ENCODE results near the gene FBXL5.

The FBXL5 gene, protein sequence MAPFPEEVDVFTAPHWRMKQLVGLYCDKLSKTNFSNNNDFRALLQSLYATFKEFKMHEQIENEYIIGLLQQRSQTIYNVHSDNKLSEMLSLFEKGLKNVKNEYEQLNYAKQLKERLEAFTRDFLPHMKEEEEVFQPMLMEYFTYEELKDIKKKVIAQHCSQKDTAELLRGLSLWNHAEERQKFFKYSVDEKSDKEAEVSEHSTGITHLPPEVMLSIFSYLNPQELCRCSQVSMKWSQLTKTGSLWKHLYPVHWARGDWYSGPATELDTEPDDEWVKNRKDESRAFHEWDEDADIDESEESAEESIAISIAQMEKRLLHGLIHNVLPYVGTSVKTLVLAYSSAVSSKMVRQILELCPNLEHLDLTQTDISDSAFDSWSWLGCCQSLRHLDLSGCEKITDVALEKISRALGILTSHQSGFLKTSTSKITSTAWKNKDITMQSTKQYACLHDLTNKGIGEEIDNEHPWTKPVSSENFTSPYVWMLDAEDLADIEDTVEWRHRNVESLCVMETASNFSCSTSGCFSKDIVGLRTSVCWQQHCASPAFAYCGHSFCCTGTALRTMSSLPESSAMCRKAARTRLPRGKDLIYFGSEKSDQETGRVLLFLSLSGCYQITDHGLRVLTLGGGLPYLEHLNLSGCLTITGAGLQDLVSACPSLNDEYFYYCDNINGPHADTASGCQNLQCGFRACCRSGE

GRCh38 chr4:15655223-15656037 is at the start of gene FBXL5:
Gene FBXL5 (minus strand): TSS chr4:15655357. CDS start chr4:15655287, 70 bp downstream.
- H3K4me1 ChIP-seq (ENCODE audit: control insufficient read depth, insufficient read depth, low read length) = no peaks in the 10 kb centered on the region
- no peaks in the 10 kb centered on the region for H3K9me3 ChIP-seq (ENCODE audit: control insufficient read depth, insufficient read depth, low read length)
- no peaks in the 10 kb centered on the region for H3K27me3 ChIP-seq (ENCODE audit: control insufficient read depth, insufficient read depth, low read length)
- H3K36me3 ChIP-seq (ENCODE audit: control insufficient read depth, insufficient read depth, low read length) = no peaks in the 10 kb centered on the region
- peak within 1 kb of the TSS; percentile 95 for H3K4me3 ChIP-seq (ENCODE audit: low read length)
- DNase-seq (ENCODE audit: low read depth, low spot score) = no peak
- no peak within 1 kb of the TSS for H3K27ac ChIP-seq (ENCODE audit: low read length)
- no CpG with 5 or more reads among the region's 85 CpGs for WGBS (ENCODE audit: insufficient coverage, insufficient read length)

DNA sequence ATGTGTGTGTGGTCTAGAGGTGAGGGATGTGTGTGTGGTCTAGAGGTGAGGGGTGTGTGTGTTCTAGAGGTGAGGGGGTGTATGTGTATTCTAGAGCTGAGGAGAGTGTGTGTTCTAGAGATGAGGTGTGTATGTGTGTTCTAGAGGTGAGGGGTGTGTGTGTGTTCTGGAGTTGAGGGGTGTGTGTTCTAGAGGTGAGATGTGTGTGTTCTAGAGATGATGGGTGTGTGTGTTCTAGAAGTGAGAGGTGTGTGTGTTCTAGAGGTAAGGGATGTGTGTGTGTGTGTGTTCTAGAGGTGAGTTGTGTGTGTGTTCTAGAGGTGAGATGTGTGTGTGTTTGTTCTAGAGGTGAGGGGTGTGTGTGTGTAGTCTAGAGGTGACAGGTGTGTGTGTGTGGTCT is 49.0 kb upstream of the FBXL5 start:
- Histone ChIP-seq H3K27me3 (ENCODE audit: control insufficient read depth, insufficient read depth, low read length) (no peaks in the 10 kb centered on the region), H3K36me3 (ENCODE audit: control insufficient read depth, insufficient read depth, low read length) (no peaks in the 10 kb centered on the region), H3K27ac (ENCODE audit: low read length) (no peak overlapping the region), H3K9me3 (ENCODE audit: control insufficient read depth, insufficient read depth, low read length) (no peaks in the 10 kb centered on the region), H3K4me1 (ENCODE audit: control insufficient read depth, insufficient read depth, low read length) (no peaks in the 10 kb centered on the region), H3K4me3 (ENCODE audit: low read length) (no peak overlapping the region)
- no peak for DNase-seq (ENCODE audit: low read depth, low spot score)

DNA sequence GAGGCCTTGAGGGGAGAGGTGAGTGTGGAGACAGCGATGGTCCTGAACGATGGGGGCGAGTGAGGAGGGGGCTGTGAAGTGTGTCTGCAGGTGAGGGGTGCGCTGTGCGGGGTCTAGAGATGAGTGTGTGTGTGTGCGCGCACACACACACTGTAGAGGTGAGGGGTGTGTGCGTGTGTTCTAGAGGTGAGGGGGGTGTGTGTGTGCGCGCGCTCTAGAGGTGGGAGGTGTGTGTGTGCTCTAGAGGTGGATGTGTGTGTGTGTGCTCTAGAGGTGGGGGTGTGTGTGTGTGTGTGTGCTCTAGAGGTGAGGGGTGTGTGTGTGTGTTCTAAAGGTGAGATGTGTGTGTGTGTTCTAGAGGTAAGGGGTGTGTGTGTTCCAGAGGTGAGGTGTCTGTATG is 48.3 kb upstream of the FBXL5 start:
- Histone ChIP-seq H3K36me3 (ENCODE audit: control insufficient read depth, insufficient read depth, low read length) (no peaks in the 10 kb centered on the region), H3K27ac (ENCODE audit: low read length) (no peak overlapping the region), H3K9me3 (ENCODE audit: control insufficient read depth, insufficient read depth, low read length) (no peaks in the 10 kb centered on the region), H3K4me1 (ENCODE audit: control insufficient read depth, insufficient read depth, low read length) (no peaks in the 10 kb centered on the region), H3K27me3 (ENCODE audit: control insufficient read depth, insufficient read depth, low read length) (no peaks in the 10 kb centered on the region), H3K4me3 (ENCODE audit: low read length) (peak overlapping the region; percentile 52; the same call in 1 of the 2 replicates)
- no peak for DNase-seq (ENCODE audit: low read depth, low spot score)
- no CpG with 5 or more reads among the region's 11 CpGs for WGBS (ENCODE audit: insufficient coverage, insufficient read length)

DNA sequence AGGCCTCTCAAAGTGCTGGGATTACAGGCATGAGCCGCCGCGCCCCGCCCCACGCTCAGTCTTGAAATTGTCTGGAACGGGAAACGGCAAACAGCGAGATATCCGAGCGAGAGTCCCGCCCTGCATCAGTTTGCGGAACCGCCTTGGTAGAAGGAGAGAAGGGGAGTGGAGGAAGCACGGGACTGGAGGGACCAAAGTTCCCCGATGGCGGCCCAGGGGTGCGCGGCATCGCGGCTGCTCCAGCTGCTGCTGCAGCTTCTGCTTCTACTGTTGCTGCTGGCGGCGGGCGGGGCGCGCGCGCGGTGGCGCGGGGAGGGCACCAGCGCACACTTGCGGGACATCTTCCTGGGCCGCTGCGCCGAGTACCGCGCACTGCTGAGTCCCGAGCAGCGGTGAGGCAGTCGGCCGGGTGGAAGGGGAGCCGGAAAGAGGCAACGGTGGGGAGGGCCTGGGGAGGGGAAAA is 47.8 kb upstream of the FBXL5 start, which contains the start of gene BST1:
TSS of gene BST1 (plus strand) at position 125 of the 463 bp plus-strand sequence. CDS start at position 205, 80 bp downstream.
- peak within 1 kb of the TSS; percentile 52; the same call in 1 of the 2 replicates for H3K4me3 ChIP-seq (ENCODE audit: low read length)
- no peaks in the 10 kb centered on the region for H3K4me1 ChIP-seq (ENCODE audit: control insufficient read depth, insufficient read depth, low read length)
- no peaks in the 10 kb centered on the region for H3K27me3 ChIP-seq (ENCODE audit: control insufficient read depth, insufficient read depth, low read length)
- DNase-seq (ENCODE audit: low read depth, low spot score) = no peak
- no CpG with 5 or more reads among the region's 43 CpGs for WGBS (ENCODE audit: insufficient coverage, insufficient read length)
- H3K36me3 ChIP-seq (ENCODE audit: control insufficient read depth, insufficient read depth, low read length) = no peaks in the 10 kb centered on the region
- H3K9me3 ChIP-seq (ENCODE audit: control insufficient read depth, insufficient read depth, low read length) = no peaks in the 10 kb centered on the region
- H3K27ac ChIP-seq (ENCODE audit: low read length) = no peak within 1 kb of the TSS

DNA sequence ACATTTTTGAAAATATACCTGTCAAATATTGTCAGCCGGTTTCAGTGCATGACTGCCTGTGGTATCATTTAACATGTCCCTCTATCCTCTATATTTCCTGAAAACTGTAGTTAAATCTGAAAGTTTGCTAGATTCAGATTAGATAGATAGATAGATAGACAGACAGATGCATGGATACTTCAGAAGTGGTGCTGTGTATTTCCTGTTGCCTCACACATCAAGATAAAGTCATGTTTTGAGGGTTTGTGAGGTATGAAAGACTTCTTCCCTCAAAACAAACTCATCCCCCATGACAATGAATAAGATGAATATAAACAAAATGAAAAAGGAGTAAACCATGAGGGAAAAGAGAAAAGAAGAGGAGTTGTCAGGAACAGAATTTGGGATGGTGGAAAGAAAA is 41.7 kb upstream of the FBXL5 start:
- Histone ChIP-seq H3K36me3 (ENCODE audit: control insufficient read depth, insufficient read depth, low read length) (no peaks in the 10 kb centered on the region), H3K27ac (ENCODE audit: low read length) (no peak overlapping the region), H3K4me3 (ENCODE audit: low read length) (no peak overlapping the region), H3K4me1 (ENCODE audit: control insufficient read depth, insufficient read depth, low read length) (0 out of 2 replicates have a peak, but pooled peaks cover 2% of the 10 kb centered on the region), H3K9me3 (ENCODE audit: control insufficient read depth, insufficient read depth, low read length) (no peaks in the 10 kb centered on the region), H3K27me3 (ENCODE audit: control insufficient read depth, insufficient read depth, low read length) (no peaks in the 10 kb centered on the region)
- DNase-seq (ENCODE audit: low read depth, low spot score) = no peak
- no CpG with 5 or more reads among the region's 1 CpG for WGBS (ENCODE audit: insufficient coverage, insufficient read length)

DNA sequence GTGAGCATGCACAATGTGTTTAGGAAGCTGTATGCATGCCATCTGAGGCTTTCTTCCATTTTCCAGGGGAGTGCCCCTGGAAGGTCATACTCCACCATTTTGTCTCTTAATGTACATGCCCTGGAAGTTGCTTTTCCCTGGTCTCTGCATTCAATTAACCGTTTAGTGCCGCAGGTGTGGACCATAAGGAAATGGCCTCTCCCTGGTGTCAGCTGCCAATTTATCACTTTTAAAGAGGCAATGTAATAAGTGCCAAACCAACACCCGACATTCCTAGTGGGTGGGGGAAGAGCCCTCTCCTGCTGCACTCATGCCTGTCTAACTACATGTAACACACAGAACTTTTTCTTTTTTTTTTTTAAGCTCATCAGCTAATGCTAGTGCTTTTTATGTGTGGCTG is 40.6 kb upstream of the FBXL5 start:
- Histone ChIP-seq H3K27ac (ENCODE audit: low read length) (no peak overlapping the region), H3K4me3 (ENCODE audit: low read length) (no peak overlapping the region), H3K4me1 (ENCODE audit: control insufficient read depth, insufficient read depth, low read length) (peaks cover 2% of the 10 kb centered on the region; the same call in 1 of the 2 replicates), H3K36me3 (ENCODE audit: control insufficient read depth, insufficient read depth, low read length) (no peaks in the 10 kb centered on the region), H3K27me3 (ENCODE audit: control insufficient read depth, insufficient read depth, low read length) (no peaks in the 10 kb centered on the region), H3K9me3 (ENCODE audit: control insufficient read depth, insufficient read depth, low read length) (no peaks in the 10 kb centered on the region)
- no peak for DNase-seq (ENCODE audit: low read depth, low spot score)
- no CpG with 5 or more reads among the region's 3 CpGs for WGBS (ENCODE audit: insufficient coverage, insufficient read length)

DNA sequence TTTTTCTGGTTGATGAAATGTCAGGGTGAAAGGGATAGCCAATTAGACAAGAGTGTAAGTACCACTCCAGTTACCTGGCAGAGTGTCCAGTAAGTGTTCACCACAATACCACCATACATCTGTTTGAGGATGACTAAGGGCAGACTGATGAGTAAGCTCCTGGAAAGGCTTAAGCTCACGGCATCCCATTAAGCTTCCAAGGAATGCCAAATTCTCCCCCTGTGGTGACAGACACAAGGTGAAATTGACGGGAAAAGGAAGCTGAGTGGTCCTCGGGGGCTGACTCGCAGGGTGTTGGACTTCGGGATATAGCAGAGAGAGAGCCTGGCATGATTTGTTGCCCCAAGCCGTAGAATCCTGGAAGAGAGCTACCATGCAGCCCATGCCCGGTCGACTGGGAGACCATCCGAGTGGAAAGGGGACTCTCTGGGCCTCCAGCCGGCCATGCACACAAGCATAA is 40.1 kb upstream of the FBXL5 start:
- no peaks in the 10 kb centered on the region for H3K27me3 ChIP-seq (ENCODE audit: control insufficient read depth, insufficient read depth, low read length)
- H3K9me3 ChIP-seq (ENCODE audit: control insufficient read depth, insufficient read depth, low read length) = no peaks in the 10 kb centered on the region
- no peak overlapping the region for H3K27ac ChIP-seq (ENCODE audit: low read length)
- WGBS (ENCODE audit: insufficient coverage, insufficient read length) = no CpG with 5 or more reads among the region's 10 CpGs
- no peaks in the 10 kb centered on the region for H3K36me3 ChIP-seq (ENCODE audit: control insufficient read depth, insufficient read depth, low read length)
- peaks cover 3% of the 10 kb centered on the region; the same call in 1 of the 2 replicates for H3K4me1 ChIP-seq (ENCODE audit: control insufficient read depth, insufficient read depth, low read length)
- no peak for DNase-seq (ENCODE audit: low read depth, low spot score)
- H3K4me3 ChIP-seq (ENCODE audit: low read length) = no peak overlapping the region

DNA sequence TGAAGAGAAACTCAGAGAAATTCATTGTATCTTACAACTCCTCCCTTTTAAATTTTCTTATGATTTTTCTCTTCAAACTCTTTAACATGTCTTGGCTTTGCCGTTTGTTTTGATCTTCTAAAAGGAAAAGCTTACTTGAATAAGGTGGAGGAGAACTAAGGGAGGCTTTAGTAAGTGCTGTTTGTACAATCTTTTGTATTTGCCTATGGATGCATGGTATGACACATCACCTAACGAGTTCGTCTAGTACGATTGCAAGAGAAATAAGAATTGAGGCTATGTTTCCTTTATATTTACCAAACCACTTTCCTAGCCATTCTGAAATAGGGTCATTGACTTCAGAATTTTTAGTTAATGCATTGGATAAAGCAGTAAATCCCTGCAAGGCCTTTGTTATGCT is 39.3 kb upstream of the FBXL5 start:
- Histone ChIP-seq H3K4me3 (ENCODE audit: low read length) (no peak overlapping the region), H3K27ac (ENCODE audit: low read length) (no peak overlapping the region), H3K4me1 (ENCODE audit: control insufficient read depth, insufficient read depth, low read length) (peaks cover 3% of the 10 kb centered on the region; the same call in 1 of the 2 replicates), H3K27me3 (ENCODE audit: control insufficient read depth, insufficient read depth, low read length) (no peaks in the 10 kb centered on the region), H3K9me3 (ENCODE audit: control insufficient read depth, insufficient read depth, low read length) (no peaks in the 10 kb centered on the region), H3K36me3 (ENCODE audit: control insufficient read depth, insufficient read depth, low read length) (no peaks in the 10 kb centered on the region)
- WGBS (ENCODE audit: insufficient coverage, insufficient read length) = no CpG with 5 or more reads among the region's 4 CpGs
- no peak for DNase-seq (ENCODE audit: low read depth, low spot score)

DNA sequence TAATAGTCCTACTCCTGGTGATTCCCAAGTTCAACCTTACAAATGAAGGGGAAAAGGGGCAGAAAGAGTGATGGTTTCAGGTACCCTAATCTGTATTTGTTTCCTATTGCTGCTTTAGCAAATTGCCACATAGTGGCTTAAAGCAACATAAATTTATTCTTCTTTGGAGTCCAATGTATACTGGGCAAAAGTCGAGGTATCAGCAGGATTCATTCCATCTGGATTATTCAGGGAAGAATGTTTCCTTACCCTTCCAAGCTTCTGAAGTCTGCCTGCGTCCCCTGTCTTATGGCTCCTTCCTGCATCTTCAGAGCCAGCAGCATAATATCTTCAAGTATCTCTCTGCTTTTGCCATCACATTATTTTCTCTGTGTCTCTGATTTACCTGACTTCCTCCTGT is 37.4 kb upstream of the FBXL5 start:
- Histone ChIP-seq H3K4me3 (ENCODE audit: low read length) (no peak overlapping the region), H3K27me3 (ENCODE audit: control insufficient read depth, insufficient read depth, low read length) (no peaks in the 10 kb centered on the region), H3K36me3 (ENCODE audit: control insufficient read depth, insufficient read depth, low read length) (no peaks in the 10 kb centered on the region), H3K9me3 (ENCODE audit: control insufficient read depth, insufficient read depth, low read length) (no peaks in the 10 kb centered on the region), H3K4me1 (ENCODE audit: control insufficient read depth, insufficient read depth, low read length) (peaks cover 3% of the 10 kb centered on the region; the same call in 1 of the 2 replicates), H3K27ac (ENCODE audit: low read length) (no peak overlapping the region)
- DNase-seq (ENCODE audit: low read depth, low spot score) = no peak
- WGBS (ENCODE audit: insufficient coverage, insufficient read length) = no CpG with 5 or more reads among the region's 2 CpGs

Data from iPS DF 6.9 (cell line).